GM23338 (cell line): ENCODE measurements around the gene GPR87. TPM values are rescaled to one million over a fixed set of nuclear protein-coding genes. Genes with fewer than 3 reads are reported as not detected.

Experiments used
- ATAC-seq: fragments of 200-7000 bp; cut with Tn5 transposase; 3 replicates; pipeline ENCODE4 v1.9.1; 2020
- DNase-seq: peaks from one replicate; pipeline ENCODE4 v3.0.0-alpha.2; 2015; ENCODE audit warnings: low spot score
- H2AFZ ChIP-seq: fragments of 200-600 bp; sonication (generic); 2 replicates; pipeline ENCODE4 v1.8.0; 2016; ENCODE audit warnings: antibody characterized with exemption, mild to moderate bottlenecking, moderate library complexity
- H3F3A ChIP-seq: fragments of 200-600 bp; sonication (generic); replicated peaks from 2 replicates; pipeline ENCODE4 v1.8.0; 2017; ENCODE audit warnings: antibody characterized with exemption, mixed run types, low read depth
- H3K27ac ChIP-seq: fragments of 200-600 bp; sonication (generic); 2 replicates; pipeline ENCODE4 v1.6.1; 2016; ENCODE audit warnings: low read depth
- H3K27me3 ChIP-seq: fragments of 200-600 bp; sonication (generic); 2 replicates; pipeline ENCODE4 v1.8.0; 2016; ENCODE audit warnings: mild to moderate bottlenecking, mixed run types, moderate library complexity; ENCODE audit not compliant: insufficient read depth
- H3K36me3 ChIP-seq: fragments of 200-600 bp; sonication (generic); 2 replicates; pipeline ENCODE4 v1.8.0; 2016; ENCODE audit warnings: mild to moderate bottlenecking; ENCODE audit not compliant: insufficient read depth
- H3K4me1 ChIP-seq: fragments of 200-600 bp; sonication (generic); 2 replicates; pipeline ENCODE4 v1.8.0; 2016; ENCODE audit warnings: mild to moderate bottlenecking, moderate library complexity; ENCODE audit not compliant: insufficient read depth
- H3K4me2 ChIP-seq: fragments of 200-600 bp; sonication (generic); 2 replicates; pipeline ENCODE4 v1.7.1; 2017; ENCODE audit warnings: mixed run types
- H3K4me3 ChIP-seq: fragments of 200-600 bp; sonication (generic); 2 replicates; pipeline ENCODE4 v1.6.1; 2016; ENCODE audit warnings: mixed run types
- H3K79me2 ChIP-seq: fragments of 200-600 bp; sonication (generic); replicated peaks from 2 replicates; pipeline ENCODE4 v1.8.0; 2017; ENCODE audit warnings: mild to moderate bottlenecking; ENCODE audit not compliant: insufficient read depth
- H3K9me2 ChIP-seq: fragments of 200-600 bp; sonication (generic); 2 replicates; pipeline ENCODE4 v1.8.0; 2017; ENCODE audit not compliant: insufficient read depth
- H4K20me1 ChIP-seq: fragments of 200-600 bp; sonication (generic); replicated peaks from 2 replicates; pipeline ENCODE4 v1.8.0; 2017; ENCODE audit warnings: mild to moderate bottlenecking; ENCODE audit not compliant: insufficient read depth
- H3K27ac Mint-ChIP-seq: 2 replicates; pipeline ENCODE4 v1.8.0; 2020; ENCODE audit warnings: inconsistent platforms, mild to moderate bottlenecking, moderate library complexity, mixed read lengths
- H3K27me3 Mint-ChIP-seq: 3 replicates; pipeline ENCODE4 v1.8.0; 2022; ENCODE audit warnings: low read depth, mild to moderate bottlenecking, moderate library complexity, mixed read lengths, inconsistent platforms; ENCODE audit not compliant: insufficient read depth, poor library complexity
- H3K36me3 Mint-ChIP-seq: 3 replicates; pipeline ENCODE4 v1.8.0; 2021; ENCODE audit warnings: low read depth, mild to moderate bottlenecking, inconsistent platforms, moderate library complexity, mixed read lengths
- H3K4me1 Mint-ChIP-seq: 3 replicates; pipeline ENCODE4 v1.8.0; 2020; ENCODE audit warnings: mild to moderate bottlenecking, inconsistent platforms, mixed read lengths
- H3K4me3 Mint-ChIP-seq: 3 replicates; pipeline ENCODE4 v1.8.0; 2021; ENCODE audit warnings: moderate library complexity, mild to moderate bottlenecking, inconsistent platforms, mixed read lengths
- H3K9me3 Mint-ChIP-seq: 3 replicates; pipeline ENCODE4 v1.8.0; 2020; ENCODE audit warnings: moderate library complexity, mild to moderate bottlenecking, inconsistent platforms, mixed read lengths
- CTCF ChIP-seq, 2 experiments: fragments of 200-600 bp in 1 of 2; sonication (generic) in 1 of 2; conservative IDR thresholded peaks; 2 replicates each; pipeline versions ENCODE4 v1.5.1 to v1.6.1; 2016 to 2017; ENCODE audit warnings: antibody characterized with exemption in 2 of 2, low read depth in 2 of 2, mild to moderate bottlenecking in 2 of 2, moderate library complexity in 1 of 2
- EZH2 ChIP-seq: fragments of 200-600 bp; sonication (generic); IDR thresholded peaks from one replicate; pipeline ENCODE4 v1.8.0; 2017; ENCODE audit warnings: antibody characterized with exemption, mild to moderate bottlenecking, low read depth; ENCODE audit not compliant: unreplicated experiment
- JUNB ChIP-seq: IDR thresholded peaks from one replicate; pipeline ENCODE4 v1.6.1; 2016; ENCODE audit warnings: antibody characterized with exemption; ENCODE audit not compliant: unreplicated experiment
- POLR2AphosphoS5 ChIP-seq: IDR thresholded peaks from 2 replicates; pipeline ENCODE4 v1.6.1; 2016; ENCODE audit warnings: antibody characterized with exemption, low read depth
- polyA plus RNA-seq: library from polyadenylated mRNA; unstranded; fragments of >200 nt; fragmentation: Nextera tagmentation; extraction: Ambion mirVana; gene quantifications from 2 replicates; pipeline ENCODE4 v1.2.1, GENCODE V29; 2016
- total RNA-seq: library from RNA; depleted of rRNA; stranded (reverse); fragments of >200 nt; shearing (Covaris generic); gene quantifications from 2 replicates; pipeline ENCODE4 v1.2.3, GENCODE V29; 2014
- TF ChIP-seq, protein P1 (sequence below): fragments of 250-450 bp; sonication (Bioruptor Pico); IDR thresholded peaks from 2 replicates; pipeline ENCODE4 v1.5.0; 2020; ENCODE audit warnings: mild to moderate bottlenecking, moderate library complexity

Gene GPR87
- total and polyA plus RNA-seq, 2 experiments from 2014 or later, result 0.21 TPM; not detected in 1

- Histone ChIP-seq H3K36me3 (no peaks in the 10 kb centered on the region), H3F3A (no peaks in the 10 kb centered on the region), H2AFZ (no peak overlapping the region), H3K27ac (no peak overlapping the region), H4K20me1 (no peaks in the 10 kb centered on the region), H3K4me2 (no peak overlapping the region), H3K9me2 (no peaks in the 10 kb centered on the region), H3K4me1 (no peaks in the 10 kb centered on the region), H3K27me3 (no peaks in the 10 kb centered on the region), H3K4me3 (no peak overlapping the region), H3K79me2 (no peaks in the 10 kb centered on the region)
- Mint-ChIP-seq H3K27ac (no peak overlapping the region), H3K9me3 (no peaks in the 10 kb centered on the region), H3K27me3 (no peaks in the 10 kb centered on the region), H3K4me3 (no peak overlapping the region), H3K4me1 (no peaks in the 10 kb centered on the region; the same call in 2 of the 3 replicates), H3K36me3 (no peaks in the 10 kb centered on the region)
- no peak for DNase-seq
- no peak for ATAC-seq
- TF ChIP-seq, protein P1, sequence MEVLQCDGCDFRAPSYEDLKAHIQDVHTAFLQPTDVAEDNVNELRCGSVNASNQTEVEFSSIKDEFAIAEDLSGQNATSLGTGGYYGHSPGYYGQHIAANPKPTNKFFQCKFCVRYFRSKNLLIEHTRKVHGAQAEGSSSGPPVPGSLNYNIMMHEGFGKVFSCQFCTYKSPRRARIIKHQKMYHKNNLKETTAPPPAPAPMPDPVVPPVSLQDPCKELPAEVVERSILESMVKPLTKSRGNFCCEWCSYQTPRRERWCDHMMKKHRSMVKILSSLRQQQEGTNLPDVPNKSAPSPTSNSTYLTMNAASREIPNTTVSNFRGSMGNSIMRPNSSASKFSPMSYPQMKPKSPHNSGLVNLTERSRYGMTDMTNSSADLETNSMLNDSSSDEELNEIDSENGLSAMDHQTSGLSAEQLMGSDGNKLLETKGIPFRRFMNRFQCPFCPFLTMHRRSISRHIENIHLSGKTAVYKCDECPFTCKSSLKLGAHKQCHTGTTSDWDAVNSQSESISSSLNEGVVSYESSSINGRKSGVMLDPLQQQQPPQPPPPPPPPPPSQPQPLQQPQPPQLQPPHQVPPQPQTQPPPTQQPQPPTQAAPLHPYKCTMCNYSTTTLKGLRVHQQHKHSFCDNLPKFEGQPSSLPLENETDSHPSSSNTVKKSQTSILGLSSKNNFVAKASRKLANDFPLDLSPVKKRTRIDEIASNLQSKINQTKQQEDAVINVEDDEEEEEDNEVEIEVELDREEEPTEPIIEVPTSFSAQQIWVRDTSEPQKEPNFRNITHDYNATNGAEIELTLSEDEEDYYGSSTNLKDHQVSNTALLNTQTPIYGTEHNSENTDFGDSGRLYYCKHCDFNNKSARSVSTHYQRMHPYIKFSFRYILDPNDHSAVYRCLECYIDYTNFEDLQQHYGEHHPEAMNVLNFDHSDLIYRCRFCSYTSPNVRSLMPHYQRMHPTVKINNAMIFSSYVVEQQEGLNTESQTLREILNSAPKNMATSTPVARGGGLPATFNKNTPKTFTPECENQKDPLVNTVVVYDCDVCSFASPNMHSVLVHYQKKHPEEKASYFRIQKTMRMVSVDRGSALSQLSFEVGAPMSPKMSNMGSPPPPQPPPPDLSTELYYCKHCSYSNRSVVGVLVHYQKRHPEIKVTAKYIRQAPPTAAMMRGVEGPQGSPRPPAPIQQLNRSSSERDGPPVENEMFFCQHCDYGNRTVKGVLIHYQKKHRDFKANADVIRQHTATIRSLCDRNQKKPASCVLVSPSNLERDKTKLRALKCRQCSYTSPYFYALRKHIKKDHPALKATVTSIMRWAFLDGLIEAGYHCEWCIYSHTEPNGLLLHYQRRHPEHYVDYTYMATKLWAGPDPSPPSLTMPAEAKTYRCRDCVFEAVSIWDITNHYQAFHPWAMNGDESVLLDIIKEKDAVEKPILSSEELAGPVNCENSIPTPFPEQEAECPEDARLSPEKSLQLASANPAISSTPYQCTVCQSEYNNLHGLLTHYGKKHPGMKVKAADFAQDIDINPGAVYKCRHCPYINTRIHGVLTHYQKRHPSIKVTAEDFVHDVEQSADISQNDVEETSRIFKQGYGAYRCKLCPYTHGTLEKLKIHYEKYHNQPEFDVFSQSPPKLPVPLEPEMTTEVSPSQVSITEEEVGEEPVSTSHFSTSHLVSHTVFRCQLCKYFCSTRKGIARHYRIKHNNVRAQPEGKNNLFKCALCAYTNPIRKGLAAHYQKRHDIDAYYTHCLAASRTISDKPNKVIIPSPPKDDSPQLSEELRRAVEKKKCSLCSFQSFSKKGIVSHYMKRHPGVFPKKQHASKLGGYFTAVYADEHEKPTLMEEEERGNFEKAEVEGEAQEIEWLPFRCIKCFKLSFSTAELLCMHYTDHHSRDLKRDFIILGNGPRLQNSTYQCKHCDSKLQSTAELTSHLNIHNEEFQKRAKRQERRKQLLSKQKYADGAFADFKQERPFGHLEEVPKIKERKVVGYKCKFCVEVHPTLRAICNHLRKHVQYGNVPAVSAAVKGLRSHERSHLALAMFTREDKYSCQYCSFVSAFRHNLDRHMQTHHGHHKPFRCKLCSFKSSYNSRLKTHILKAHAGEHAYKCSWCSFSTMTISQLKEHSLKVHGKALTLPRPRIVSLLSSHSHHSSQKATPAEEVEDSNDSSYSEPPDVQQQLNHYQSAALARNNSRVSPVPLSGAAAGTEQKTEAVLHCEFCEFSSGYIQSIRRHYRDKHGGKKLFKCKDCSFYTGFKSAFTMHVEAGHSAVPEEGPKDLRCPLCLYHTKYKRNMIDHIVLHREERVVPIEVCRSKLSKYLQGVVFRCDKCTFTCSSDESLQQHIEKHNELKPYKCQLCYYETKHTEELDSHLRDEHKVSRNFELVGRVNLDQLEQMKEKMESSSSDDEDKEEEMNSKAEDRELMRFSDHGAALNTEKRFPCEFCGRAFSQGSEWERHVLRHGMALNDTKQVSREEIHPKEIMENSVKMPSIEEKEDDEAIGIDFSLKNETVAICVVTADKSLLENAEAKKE, result no peak
- TF ChIP-seq EZH2 (no peak), POLR2AphosphoS5 (no peak), JUNB (no peak), CTCF (conservative IDR thresholded peaks at IDR 0.05; ENCODE audit: low read depth in 2 of 2) (peak; percentile 47 to 50)
Measured at GRCh38 chr3:151290673-151291072, 25.9 kb downstream of the GPR87 start.
